ENCODE measurements around the gene BLOC1S2.

- TF ChIP-seq, protein P1, sequence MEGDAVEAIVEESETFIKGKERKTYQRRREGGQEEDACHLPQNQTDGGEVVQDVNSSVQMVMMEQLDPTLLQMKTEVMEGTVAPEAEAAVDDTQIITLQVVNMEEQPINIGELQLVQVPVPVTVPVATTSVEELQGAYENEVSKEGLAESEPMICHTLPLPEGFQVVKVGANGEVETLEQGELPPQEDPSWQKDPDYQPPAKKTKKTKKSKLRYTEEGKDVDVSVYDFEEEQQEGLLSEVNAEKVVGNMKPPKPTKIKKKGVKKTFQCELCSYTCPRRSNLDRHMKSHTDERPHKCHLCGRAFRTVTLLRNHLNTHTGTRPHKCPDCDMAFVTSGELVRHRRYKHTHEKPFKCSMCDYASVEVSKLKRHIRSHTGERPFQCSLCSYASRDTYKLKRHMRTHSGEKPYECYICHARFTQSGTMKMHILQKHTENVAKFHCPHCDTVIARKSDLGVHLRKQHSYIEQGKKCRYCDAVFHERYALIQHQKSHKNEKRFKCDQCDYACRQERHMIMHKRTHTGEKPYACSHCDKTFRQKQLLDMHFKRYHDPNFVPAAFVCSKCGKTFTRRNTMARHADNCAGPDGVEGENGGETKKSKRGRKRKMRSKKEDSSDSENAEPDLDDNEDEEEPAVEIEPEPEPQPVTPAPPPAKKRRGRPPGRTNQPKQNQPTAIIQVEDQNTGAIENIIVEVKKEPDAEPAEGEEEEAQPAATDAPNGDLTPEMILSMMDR (IDR thresholded peaks at IDR 0.05), result no peak
- TF ChIP-seq POLR2A (IDR thresholded peaks at IDR 0.05), result no peak
- no peak for TF ChIP-seq POLR2AphosphoS5 (IDR thresholded peaks at IDR 0.05)
- no peak for TF ChIP-seq EP300 (IDR thresholded peaks at IDR 0.05)
These were observed 62.6 kb downstream of the BLOC1S2 start for GRCh38 chr10:100223879-100224278.
